Duodenal mucosa (tissue), 2 donors: ENCODE data around the gene UBAC2.

Source experiments
- H3K27ac ChIP-seq: one replicate; pipeline ENCODE4 v1.7.0; 2013; ENCODE audit warnings: low read depth, low read length
- H3K27me3 ChIP-seq, 2 donors: one replicate each; pipeline ENCODE4 v1.7.0; 2013; ENCODE audit warnings: low read length in 2 of 2, control low read depth in 1 of 2; ENCODE audit not compliant: insufficient read depth in 2 of 2, control insufficient read depth in 1 of 2
- H3K36me3 ChIP-seq, 2 donors: one replicate each; pipeline ENCODE4 v1.7.0; 2013; ENCODE audit warnings: low read length in 2 of 2, control low read depth in 1 of 2; ENCODE audit not compliant: insufficient read depth in 2 of 2, control insufficient read depth in 1 of 2
- H3K4me1 ChIP-seq, 2 donors: one replicate each; pipeline ENCODE4 v1.7.0; 2013; ENCODE audit warnings: low read length in 2 of 2, control low read depth in 1 of 2; ENCODE audit not compliant: insufficient read depth in 2 of 2, control insufficient read depth in 1 of 2
- H3K4me3 ChIP-seq, 2 donors: one replicate each; pipeline ENCODE4 v1.7.0; 2013; ENCODE audit warnings: low read length in 2 of 2, low read depth in 1 of 2
- H3K9ac ChIP-seq, 2 donors: one replicate each; pipeline ENCODE4 v1.7.0; 2013; ENCODE audit warnings: low read length in 2 of 2, low read depth in 1 of 2
- H3K9me3 ChIP-seq, 2 donors: one replicate each; pipeline ENCODE4 v1.7.0; 2013; ENCODE audit warnings: low read length in 2 of 2, control low read depth in 1 of 2; ENCODE audit not compliant: control insufficient read depth in 1 of 2

UBAC2 gene

DNA sequence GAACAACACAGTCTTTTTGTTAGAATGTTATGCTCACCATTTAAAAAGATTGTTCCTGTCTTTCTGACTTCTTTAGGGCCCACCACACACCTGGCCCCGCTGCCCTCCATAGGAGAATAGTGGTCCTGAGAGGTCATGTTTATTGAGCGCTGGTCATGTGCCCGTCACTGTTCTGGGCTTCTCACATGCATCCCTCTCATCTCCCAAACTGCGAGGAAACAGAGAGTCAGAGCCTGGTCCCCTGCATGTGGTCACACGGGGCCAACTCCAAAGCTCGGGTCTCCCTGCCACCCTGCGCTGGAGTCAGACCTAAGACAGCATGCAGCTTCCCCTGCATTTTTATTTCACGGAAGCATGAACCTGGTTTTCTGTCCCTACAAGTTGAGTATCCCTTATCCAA is 177.0 kb downstream of the UBAC2 start:
- H3K27me3 ChIP-seq, result no peaks in the 10 kb centered on the region
- H3K9ac ChIP-seq, result no peak overlapping the region
- H3K9me3 ChIP-seq, result no peaks in the 10 kb centered on the region
- peaks cover 8 to 29% of the 10 kb centered on the region in 2 donors for H3K36me3 ChIP-seq
- H3K4me3 ChIP-seq, result no peak overlapping the region
- H3K27ac ChIP-seq, result no peak overlapping the region
- H3K4me1 ChIP-seq, result peaks cover 7 to 20% of the 10 kb centered on the region in 2 donors

DNA sequence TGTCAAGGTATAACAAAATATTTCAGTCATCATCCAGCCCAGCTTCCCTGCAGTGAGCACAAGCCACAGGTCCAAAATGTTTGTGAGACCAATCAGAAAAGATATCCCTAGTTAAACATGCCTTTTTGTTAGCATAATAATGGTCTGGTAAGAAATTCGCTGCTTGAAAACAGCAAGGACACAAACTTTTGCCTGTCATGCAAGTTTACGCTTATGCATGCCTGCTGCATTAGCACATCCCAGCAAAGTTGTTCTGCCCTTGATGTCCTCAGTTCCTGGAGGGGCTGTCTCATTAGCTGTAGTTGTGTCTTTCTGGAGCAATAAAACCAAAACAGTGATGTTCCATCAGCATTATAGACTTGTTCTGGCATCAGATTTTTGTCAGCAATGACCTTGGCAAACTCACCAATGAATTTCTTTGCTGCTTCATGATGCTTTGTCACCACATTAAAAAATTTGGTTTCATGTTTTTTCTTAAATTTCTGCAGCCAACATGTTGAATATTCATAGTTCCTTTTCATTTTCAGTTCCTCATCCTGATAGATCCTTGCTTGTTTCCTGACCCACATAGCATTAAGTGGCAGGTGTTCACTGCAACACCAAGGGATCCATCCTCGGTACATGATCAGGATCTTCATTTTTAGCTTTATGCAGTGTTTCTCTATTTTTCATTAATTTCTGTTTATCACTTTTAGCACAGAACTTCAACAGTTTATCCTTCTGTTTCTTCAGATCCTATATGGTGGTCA is 178.5 kb downstream of the UBAC2 start:
- H3K4me3 ChIP-seq, result no peak overlapping the region
- H3K9me3 ChIP-seq, result no peaks in the 10 kb centered on the region
- H3K27me3 ChIP-seq, result no peaks in the 10 kb centered on the region
- H3K27ac ChIP-seq, result no peak overlapping the region
- peaks cover 8 to 29% of the 10 kb centered on the region in 2 donors for H3K36me3 ChIP-seq
- peaks cover 11 to 23% of the 10 kb centered on the region in 2 donors for H3K4me1 ChIP-seq
- no peak overlapping the region for H3K9ac ChIP-seq

DNA sequence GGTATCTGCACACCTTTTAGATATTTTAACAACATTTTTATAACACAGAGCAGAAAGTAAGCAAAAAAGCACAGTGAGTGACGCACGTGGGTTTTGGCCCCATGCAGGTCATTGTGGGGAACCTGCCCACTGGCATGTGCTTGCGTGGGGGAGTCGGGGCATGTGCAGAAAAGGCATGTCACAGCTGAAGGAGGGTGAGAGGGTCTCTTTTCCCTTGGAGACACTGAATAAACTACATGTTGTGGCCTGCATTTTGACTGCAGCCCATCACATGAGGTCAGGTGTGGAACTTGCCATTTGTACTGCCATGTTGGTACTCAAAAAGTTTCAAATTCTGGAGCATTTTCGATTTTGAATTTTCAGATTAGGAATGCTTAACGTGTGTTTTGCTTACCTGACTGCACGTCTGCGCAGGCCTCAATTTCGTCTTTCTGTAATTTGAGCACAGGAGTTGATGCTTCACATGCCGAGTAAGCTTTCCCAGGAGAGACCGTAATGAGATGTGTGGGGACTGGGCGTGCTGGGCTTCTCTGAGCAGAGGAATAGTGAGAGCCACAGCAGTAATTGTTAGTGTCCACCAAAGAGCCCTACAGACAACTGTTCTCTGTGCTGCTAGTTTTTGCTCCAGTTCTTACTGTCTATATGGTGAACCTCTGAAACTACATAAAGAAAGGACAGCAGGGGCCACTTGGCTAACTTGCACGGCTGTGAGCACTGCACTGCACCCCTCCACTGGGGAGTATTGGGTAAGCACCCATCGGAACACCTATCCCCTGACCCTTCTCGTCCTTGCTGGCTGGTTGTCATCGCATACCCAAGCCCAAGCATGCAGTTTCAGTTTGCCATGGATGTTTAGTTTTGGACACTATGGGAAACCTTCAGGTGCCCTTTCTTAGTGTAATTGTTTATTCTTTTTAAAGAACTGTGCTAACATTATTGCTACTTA is 179.5 kb downstream of the UBAC2 start:
- peaks cover 5 to 36% of the 10 kb centered on the region in 2 donors for H3K36me3 ChIP-seq
- no peak overlapping the region for H3K9ac ChIP-seq
- H3K4me1 ChIP-seq, result peaks cover 11 to 21% of the 10 kb centered on the region in 2 donors
- H3K4me3 ChIP-seq, result no peak overlapping the region
- no peaks in the 10 kb centered on the region for H3K9me3 ChIP-seq
- no peaks in the 10 kb centered on the region for H3K27me3 ChIP-seq
- no peak overlapping the region for H3K27ac ChIP-seq

- H3K4me3 ChIP-seq, result no peak overlapping the region
- H3K27me3 ChIP-seq, result no peaks in the 10 kb centered on the region
- H3K9me3 ChIP-seq, result no peaks in the 10 kb centered on the region
- peaks cover 4 to 44% of the 10 kb centered on the region in 2 donors for H3K36me3 ChIP-seq
- H3K4me1 ChIP-seq, result peaks cover 11 to 19% of the 10 kb centered on the region in 2 donors
- H3K27ac ChIP-seq, result no peak overlapping the region
- no peak overlapping the region for H3K9ac ChIP-seq
Observed at GRCh38 chr13:99380921-99381645, 180.4 kb downstream of the UBAC2 start.

DNA sequence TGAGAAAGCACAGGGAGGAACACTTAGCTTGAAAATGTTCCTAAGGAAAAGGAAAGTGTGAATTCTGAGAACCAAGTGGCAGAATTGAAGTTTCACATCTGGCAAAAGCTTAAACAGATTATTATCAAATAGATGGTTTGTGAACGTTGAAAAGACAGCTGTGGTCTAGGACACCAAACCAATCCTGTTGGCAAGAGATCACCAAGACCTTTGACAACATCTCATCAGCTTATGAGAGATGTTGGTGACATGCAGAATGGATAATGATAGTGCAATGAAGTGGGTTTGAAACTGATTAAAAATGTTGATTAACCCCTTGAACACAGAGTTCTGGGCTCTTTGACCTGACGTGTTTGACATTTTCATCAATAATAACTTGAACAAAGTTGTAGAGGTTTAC is 181.1 kb downstream of the UBAC2 start:
- peaks cover 8 to 14% of the 10 kb centered on the region in 2 donors for H3K4me1 ChIP-seq
- H3K27me3 ChIP-seq, result no peaks in the 10 kb centered on the region
- no peak overlapping the region for H3K27ac ChIP-seq
- H3K36me3 ChIP-seq, result peaks cover 0 to 51% of the 10 kb centered on the region in 2 donors
- no peaks in the 10 kb centered on the region for H3K9me3 ChIP-seq
- H3K4me3 ChIP-seq, result no peak overlapping the region
- H3K9ac ChIP-seq, result no peak overlapping the region

- Histone ChIP-seq H3K27me3 (no peaks in the 10 kb centered on the region), H3K27ac (no peak overlapping the region), H3K4me1 (peaks cover 8 to 14% of the 10 kb centered on the region in 2 donors), H3K9ac (no peak overlapping the region), H3K9me3 (no peaks in the 10 kb centered on the region), H3K36me3 (peaks cover 2 to 50% of the 10 kb centered on the region in 2 donors), H3K4me3 (no peak overlapping the region)
Observed at GRCh38 chr13:99382428-99383133, 181.9 kb downstream of the UBAC2 start.

- Histone ChIP-seq H3K9me3 (no peaks in the 10 kb centered on the region), H3K27ac (no peak overlapping the region), H3K4me1 (peaks cover 8 to 14% of the 10 kb centered on the region in 2 donors)
Observed at GRCh38 chr13:99383511-99383921, 182.9 kb downstream of the UBAC2 start.

DNA sequence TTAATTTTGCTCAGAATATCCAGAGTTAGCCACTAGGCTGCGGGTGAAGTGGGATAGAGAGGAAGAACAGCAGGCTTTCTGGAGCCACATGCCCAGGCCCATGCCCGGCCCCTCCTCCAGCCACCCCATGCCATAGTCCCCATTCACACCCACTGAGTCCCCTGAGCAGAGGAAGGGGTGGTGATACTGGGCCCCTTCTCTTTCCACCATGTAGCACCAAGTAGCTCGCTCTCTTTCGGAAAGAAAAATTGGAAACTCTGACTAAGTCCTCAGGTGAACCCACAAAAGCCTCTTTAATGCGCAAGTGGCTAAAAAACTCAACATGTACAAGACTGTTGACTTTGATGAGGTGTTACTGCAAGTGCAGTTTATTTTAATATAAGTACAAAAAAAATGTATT is 183.3 kb downstream of the UBAC2 start:
- H3K36me3 ChIP-seq, result peaks cover 5 to 40% of the 10 kb centered on the region in 2 donors
- H3K4me3 ChIP-seq, result no peak overlapping the region
- H3K27ac ChIP-seq, result no peak overlapping the region

More at GRCh38 chr13:99383511-99383921, 182.9 kb downstream of the UBAC2 start:
- Histone ChIP-seq H3K4me3 (no peak overlapping the region), H3K36me3 (peaks cover 5 to 45% of the 10 kb centered on the region in 2 donors), H3K27me3 (no peaks in the 10 kb centered on the region), H3K9ac (no peak overlapping the region)

GRCh38 chr13:99384468-99384867 is 183.8 kb downstream of the UBAC2 start:
- Histone ChIP-seq H3K27ac (no peak overlapping the region), H3K36me3 (peaks cover 5 to 38% of the 10 kb centered on the region in 2 donors), H3K4me3 (no peak overlapping the region), H3K4me1 (peaks cover 8 to 14% of the 10 kb centered on the region in 2 donors), H3K27me3 (no peaks in the 10 kb centered on the region), H3K9ac (no peak overlapping the region), H3K9me3 (no peaks in the 10 kb centered on the region)

More for the DNA sequence above, 183.3 kb downstream of the UBAC2 start:
- H3K4me1 ChIP-seq, result peaks cover 8 to 14% of the 10 kb centered on the region in 2 donors
- no peak overlapping the region for H3K9ac ChIP-seq
- no peaks in the 10 kb centered on the region for H3K9me3 ChIP-seq
- no peaks in the 10 kb centered on the region for H3K27me3 ChIP-seq
